PFSK-1 (cell line): ENCODE results near the gene TAF10.

ENCODE experiments used
- POLR2AphosphoS5 ChIP-seq: IDR thresholded peaks from 2 replicates; pipeline ENCODE4 v1.6.1; 2012; ENCODE audit warnings: low read depth, mild to moderate bottlenecking, control low read depth, low read length, moderate library complexity
- REST ChIP-seq, 2 experiments: IDR thresholded peaks; 2 replicates each; pipeline versions ENCODE4 v1.6.1 to v1.8.0; 2011 to 2012; ENCODE audit warnings: low read depth in 2 of 2, low read length in 2 of 2, control low read depth in 1 of 2, inconsistent platforms in 1 of 2, mild to moderate bottlenecking in 1 of 2, moderate library complexity in 1 of 2; ENCODE audit not compliant: insufficient read depth in 1 of 2
- SIN3A ChIP-seq: IDR thresholded peaks from 2 replicates; pipeline ENCODE4 v1.6.1; 2012; ENCODE audit warnings: mild to moderate bottlenecking, low read length, moderate library complexity, borderline replicate concordance; ENCODE audit not compliant: insufficient read depth

GRCh38 chr11:6599449-6599848 lies 12.6 kb downstream of the TAF10 start:
- no peak for TF ChIP-seq REST (IDR thresholded peaks at IDR 0.05; ENCODE audit: insufficient read depth in 1 of 2, low read depth in 2 of 2, low read length in 2 of 2)
- no peak for TF ChIP-seq POLR2AphosphoS5
- no peak for TF ChIP-seq SIN3A
